ENCODE data around the gene CAMSAP1.

DNA sequence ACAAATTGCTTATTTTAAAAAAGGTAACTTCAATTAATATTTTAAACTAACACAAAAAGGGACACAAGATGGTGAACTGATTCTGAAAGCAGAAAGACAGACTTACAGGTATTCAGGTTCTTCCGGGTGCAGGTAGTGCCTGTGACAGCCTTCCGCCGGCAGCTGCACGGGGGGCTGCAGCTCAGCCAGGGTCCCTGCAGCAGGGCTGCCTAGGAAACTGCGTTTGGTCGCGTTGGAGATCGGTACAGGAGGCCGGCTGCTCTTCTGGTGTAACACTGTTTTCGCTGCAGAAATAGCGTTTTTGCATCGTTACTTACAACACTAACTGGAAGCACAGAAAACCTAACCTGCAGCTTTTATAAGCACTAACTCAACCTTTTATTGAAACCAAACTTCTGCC, 80.0 kb downstream of the CAMSAP1 start:
- TF ChIP-seq, protein P1, sequence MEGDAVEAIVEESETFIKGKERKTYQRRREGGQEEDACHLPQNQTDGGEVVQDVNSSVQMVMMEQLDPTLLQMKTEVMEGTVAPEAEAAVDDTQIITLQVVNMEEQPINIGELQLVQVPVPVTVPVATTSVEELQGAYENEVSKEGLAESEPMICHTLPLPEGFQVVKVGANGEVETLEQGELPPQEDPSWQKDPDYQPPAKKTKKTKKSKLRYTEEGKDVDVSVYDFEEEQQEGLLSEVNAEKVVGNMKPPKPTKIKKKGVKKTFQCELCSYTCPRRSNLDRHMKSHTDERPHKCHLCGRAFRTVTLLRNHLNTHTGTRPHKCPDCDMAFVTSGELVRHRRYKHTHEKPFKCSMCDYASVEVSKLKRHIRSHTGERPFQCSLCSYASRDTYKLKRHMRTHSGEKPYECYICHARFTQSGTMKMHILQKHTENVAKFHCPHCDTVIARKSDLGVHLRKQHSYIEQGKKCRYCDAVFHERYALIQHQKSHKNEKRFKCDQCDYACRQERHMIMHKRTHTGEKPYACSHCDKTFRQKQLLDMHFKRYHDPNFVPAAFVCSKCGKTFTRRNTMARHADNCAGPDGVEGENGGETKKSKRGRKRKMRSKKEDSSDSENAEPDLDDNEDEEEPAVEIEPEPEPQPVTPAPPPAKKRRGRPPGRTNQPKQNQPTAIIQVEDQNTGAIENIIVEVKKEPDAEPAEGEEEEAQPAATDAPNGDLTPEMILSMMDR (IDR thresholded peaks at IDR 0.05), result no peak
- no peak for TF ChIP-seq POLR2A (IDR thresholded peaks at IDR 0.05)

Data from lower leg skin (tissue), 3 donors.